ENCODE measurements around the gene EIF3M. TPM values are rescaled to one million over a fixed set of nuclear protein-coding genes. Genes with fewer than 3 reads are reported as not detected.

The EIF3M gene
- 100 to 1,000 TPM; 604 to 743 (median 657) TPM for polyA plus RNA-seq (ENCODE audit: insufficient read length in 4 of 4)

- DNase-seq (ENCODE audit: low read depth in 4 of 4, low spot score in 2 of 4) = peak; percentile 75 to 93 (median 89)
These were observed at the start of gene EIF3M for GRCh38 chr11:32583459-32584271. TSS of gene EIF3M (plus strand) at chr11:32583831. CDS start at chr11:32583888, 57 bp downstream.

- no peak for DNase-seq (ENCODE audit: low read depth in 4 of 4, low spot score in 2 of 4)
These were observed 44.8 kb upstream of the EIF3M start for GRCh38 chr11:32538804-32539203.

- no peak for DNase-seq (ENCODE audit: low read depth in 4 of 4, low spot score in 2 of 4)
These were observed 33.9 kb upstream of the EIF3M start for GRCh38 chr11:32549611-32550187.

- no peak for DNase-seq (ENCODE audit: low read depth in 4 of 4, low spot score in 2 of 4)
These were observed 33.4 kb upstream of the EIF3M start for GRCh38 chr11:32550207-32550606.

- DNase-seq (ENCODE audit: low read depth in 4 of 4, low spot score in 2 of 4) = no peak
These were observed 28.5 kb upstream of the EIF3M start for GRCh38 chr11:32555091-32555490.

- no peak for DNase-seq (ENCODE audit: low read depth in 4 of 4, low spot score in 2 of 4)
These were observed 27.7 kb upstream of the EIF3M start for GRCh38 chr11:32555895-32556294.

GRCh38 chr11:32561835-32562234 is 21.8 kb upstream of the EIF3M start:
- no peak for DNase-seq (ENCODE audit: low read depth in 4 of 4, low spot score in 2 of 4)

GRCh38 chr11:32562839-32563599 is 20.6 kb upstream of the EIF3M start:
- peak in 1 of 4 donors; percentile 76 for DNase-seq (ENCODE audit: low read depth in 4 of 4, low spot score in 2 of 4)

GRCh38 chr11:32563600-32563959 is 20.1 kb upstream of the EIF3M start:
- DNase-seq (ENCODE audit: low read depth in 4 of 4, low spot score in 2 of 4) = no peak

- DNase-seq (ENCODE audit: low read depth in 4 of 4, low spot score in 2 of 4) = no peak
These were observed 17.1 kb upstream of the EIF3M start for GRCh38 chr11:32566517-32566916.

GRCh38 chr11:32567154-32567553 is 16.5 kb upstream of the EIF3M start:
- no peak for DNase-seq (ENCODE audit: low read depth in 4 of 4, low spot score in 2 of 4)

- no peak for DNase-seq (ENCODE audit: low read depth in 4 of 4, low spot score in 2 of 4)
These were observed 14.2 kb upstream of the EIF3M start for GRCh38 chr11:32569313-32569881.

- no peak for DNase-seq (ENCODE audit: low read depth in 4 of 4, low spot score in 2 of 4)
These were observed 12.6 kb upstream of the EIF3M start for GRCh38 chr11:32571039-32571438.

- no peak for DNase-seq (ENCODE audit: low read depth in 4 of 4, low spot score in 2 of 4)
These were observed 10.4 kb upstream of the EIF3M start for GRCh38 chr11:32573228-32573627.

- no peak for DNase-seq (ENCODE audit: low read depth in 4 of 4, low spot score in 2 of 4)
These were observed 9.2 kb upstream of the EIF3M start for GRCh38 chr11:32574421-32574820.

- DNase-seq (ENCODE audit: low read depth in 4 of 4, low spot score in 2 of 4) = no peak
These were observed 8.6 kb upstream of the EIF3M start for GRCh38 chr11:32575070-32575469.

GRCh38 chr11:32576456-32576855 is 7.2 kb upstream of the EIF3M start:
- DNase-seq (ENCODE audit: low read depth in 4 of 4, low spot score in 2 of 4) = no peak

- no peak for DNase-seq (ENCODE audit: low read depth in 4 of 4, low spot score in 2 of 4)
These were observed 2.7 kb upstream of the EIF3M start for GRCh38 chr11:32580967-32581366.

GRCh38 chr11:32581556-32581955 is 2.1 kb upstream of the EIF3M start:
- DNase-seq (ENCODE audit: low read depth in 4 of 4, low spot score in 2 of 4) = no peak

GRCh38 chr11:32584921-32585320 is 1.3 kb downstream of the EIF3M start:
- no peak for DNase-seq (ENCODE audit: low read depth in 4 of 4, low spot score in 2 of 4)

- no peak for DNase-seq (ENCODE audit: low read depth in 4 of 4, low spot score in 2 of 4)
These were observed 3.1 kb downstream of the EIF3M start for GRCh38 chr11:32586576-32587190.
